Stimulated activated CD4-positive, alpha-beta T cell treated with anti-CD3 and anti-CD28 coated beads, Interleukin-4, amount 100 ng/mL, for 1 hour (primary cell): Measurements from ENCODE around the gene C16orf90.
A peak's percentile ranks its signal among the peaks of the same experiment; 100 is the strongest.
"Not testable (repeated sequence)": the region's sequence is repeated elsewhere in the genome, so short reads cannot be mapped to it uniquely, and the experiment has no call there.

Source experiments
- DNase-seq: peaks from one replicate; pipeline ENCODE4 v3.0.0-alpha.2; 2020

The C16orf90 gene

DNA sequence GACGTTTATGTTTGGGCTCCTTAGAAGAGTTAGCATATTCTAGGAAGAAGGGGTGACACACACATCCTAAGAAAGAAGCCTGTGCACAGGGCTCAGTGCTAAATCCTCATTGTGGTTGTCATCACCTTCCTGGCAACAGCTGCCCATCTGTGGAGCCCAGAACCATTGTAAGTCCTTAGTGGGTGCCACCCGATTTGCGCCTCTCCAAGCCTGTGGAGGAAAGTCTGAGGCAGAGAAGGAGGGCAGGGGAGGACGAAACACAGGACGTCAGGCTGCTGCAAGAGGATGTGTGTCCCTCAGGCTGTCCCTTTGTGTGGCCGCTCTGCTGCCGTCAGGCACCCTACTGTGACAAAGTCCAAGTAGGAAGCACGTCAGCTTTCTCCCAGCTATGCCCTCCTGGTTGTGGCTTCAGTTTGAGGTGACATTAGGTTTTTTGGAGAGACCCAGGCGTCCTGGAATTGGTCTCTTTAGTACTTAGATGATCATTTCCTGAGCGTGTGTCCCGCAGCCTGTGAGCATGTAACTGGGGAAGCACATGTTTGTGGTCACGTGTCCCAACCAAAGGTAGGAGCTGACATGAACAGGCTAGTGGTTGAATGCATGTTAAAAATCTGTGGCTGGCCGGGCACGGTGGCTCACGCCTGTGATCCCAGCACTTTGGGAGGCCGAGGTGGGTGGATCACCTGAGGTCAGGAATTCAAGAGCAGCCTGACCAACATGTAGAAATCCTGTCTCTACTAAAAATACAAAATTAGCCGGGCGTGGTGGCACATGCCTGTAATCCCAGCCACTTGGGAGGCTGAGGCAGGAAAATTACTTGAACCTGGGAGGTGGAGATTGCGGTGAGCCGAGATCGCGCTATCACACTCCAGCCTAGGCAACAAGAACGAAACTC is 16.2 kb upstream of the C16orf90 start:
- no peak for DNase-seq

DNA sequence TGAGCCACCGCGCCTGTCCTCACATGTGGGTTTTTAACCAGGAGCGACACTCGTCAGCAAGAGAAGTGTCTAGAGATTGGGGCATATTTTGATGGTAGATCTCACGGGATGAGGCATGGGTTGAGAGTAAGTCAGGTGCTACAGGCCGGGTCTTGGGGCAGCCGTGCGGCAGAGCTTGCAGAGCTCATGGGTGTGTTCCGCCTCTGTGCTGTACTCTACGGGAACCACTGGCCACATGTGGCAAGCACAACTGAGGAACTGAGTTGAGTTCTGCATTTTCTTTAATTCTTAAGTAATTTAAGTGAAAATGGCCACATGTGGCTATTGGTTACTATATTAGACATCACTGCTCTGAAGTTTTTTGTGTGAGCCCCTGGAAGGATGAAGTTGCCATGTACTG is 15.1 kb upstream of the C16orf90 start:
- no peak for DNase-seq

DNA sequence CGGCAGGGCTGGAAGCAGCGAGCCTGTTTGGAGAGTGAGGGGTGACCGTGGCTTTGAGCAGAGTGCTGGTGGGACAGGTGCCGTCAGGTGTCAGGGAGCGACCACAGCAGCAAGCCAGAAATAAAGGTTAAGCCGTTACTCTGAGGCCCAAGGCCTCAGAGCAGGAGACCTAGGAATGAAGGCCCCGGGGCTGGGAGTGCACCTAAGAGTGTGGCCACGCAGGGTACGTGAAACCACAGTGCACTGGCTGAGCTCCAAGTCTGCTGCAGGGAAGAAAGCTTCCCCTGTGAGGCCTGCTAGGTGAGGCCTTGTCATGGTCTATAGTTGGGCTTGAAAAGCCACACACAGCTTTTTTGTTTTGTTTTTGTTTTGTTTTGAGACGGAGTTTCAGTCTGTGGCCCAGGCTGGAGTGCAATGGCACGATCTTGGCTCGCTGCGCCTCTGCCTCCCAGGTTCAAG is 14.2 kb upstream of the C16orf90 start:
- peak; percentile 53 for DNase-seq

DNA sequence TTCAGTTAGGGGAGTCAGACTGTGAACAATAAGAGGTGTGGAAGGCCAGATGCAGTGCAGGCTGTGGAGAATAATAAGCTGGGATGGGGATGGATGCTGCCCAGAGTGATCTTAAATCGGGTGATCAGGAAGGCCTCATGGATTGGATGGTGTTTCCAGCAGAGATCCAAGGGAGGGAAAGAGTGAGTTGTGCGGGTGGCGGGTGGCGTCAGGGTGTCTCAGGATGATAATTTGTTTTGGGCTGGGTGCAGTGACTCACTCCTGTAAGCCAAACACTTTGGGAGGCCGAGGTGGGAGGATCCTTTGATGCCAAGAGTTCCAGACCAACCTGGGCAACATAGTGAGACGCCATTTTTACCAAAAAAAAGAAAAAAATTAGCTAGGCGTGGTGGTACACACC is 13.4 kb upstream of the C16orf90 start:
- DNase-seq = no peak

DNA sequence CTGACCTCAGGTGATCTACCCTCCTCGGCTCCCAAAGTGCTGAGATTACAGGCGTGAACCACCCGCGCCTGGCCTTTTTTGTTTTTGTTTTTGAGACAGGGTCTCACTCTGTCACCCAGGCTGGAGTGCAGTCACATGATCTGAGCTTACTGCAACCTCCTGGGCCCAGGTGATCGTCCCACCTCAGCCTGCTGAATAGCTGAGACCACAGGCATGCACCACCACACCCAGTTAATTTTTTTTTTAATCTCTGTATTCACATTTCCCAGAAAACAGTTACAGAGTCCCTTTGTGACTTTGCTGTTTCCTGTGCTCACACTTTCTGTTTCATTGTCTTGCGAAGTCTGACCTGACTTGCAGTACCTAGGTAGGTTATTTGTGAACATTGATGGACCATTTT is 8.2 kb upstream of the C16orf90 start:
- DNase-seq = peak; percentile 36

DNA sequence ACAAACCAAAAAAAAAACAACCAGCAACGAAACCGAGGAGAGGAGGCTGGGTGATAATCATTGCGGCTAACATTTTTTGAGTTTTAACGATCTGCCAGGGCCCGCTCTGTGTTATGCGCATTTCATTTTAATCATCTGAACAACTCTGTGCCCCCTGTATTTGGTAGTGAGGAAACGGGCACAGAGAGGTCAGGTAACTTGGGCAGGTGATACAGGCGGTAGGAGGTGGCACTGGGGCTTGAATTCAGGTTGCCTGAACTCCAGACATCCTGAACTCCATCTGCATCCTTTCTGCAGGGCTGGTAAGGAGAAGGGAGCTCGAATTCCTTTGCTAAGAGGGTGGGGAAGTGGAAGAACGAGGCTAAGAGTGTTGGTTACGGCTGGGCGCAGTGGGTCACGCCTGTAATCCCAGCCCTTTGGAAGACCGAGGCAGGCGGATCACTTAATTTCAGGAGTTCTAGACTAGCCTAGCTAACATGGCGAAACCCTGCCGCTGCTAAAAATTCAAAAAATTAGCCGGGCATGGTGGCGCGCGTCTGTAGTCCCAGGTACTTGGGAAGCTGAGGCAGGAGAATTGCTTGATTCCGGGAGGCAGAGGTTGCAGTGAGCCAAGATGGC is 6.6 kb upstream of the C16orf90 start:
- DNase-seq = no peak

DNA sequence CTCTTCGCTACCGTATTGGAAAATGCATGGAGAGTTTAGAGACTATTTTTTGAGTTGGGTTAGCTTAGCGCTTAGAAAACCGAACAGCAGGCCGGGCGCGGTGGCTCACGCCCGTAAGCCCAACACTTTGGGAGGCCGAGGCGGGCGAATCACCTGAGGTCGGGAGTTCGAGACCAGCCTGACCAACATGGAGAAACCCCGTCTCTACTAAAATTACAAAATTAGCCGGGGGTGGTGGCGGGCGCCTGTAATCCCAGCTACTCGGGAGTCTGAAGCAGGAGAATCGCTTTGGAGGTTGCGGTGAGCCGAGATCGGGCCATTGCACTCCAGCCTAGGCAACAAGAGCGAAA is 6.1 kb upstream of the C16orf90 start:
- not testable (repeated sequence) for DNase-seq

DNA sequence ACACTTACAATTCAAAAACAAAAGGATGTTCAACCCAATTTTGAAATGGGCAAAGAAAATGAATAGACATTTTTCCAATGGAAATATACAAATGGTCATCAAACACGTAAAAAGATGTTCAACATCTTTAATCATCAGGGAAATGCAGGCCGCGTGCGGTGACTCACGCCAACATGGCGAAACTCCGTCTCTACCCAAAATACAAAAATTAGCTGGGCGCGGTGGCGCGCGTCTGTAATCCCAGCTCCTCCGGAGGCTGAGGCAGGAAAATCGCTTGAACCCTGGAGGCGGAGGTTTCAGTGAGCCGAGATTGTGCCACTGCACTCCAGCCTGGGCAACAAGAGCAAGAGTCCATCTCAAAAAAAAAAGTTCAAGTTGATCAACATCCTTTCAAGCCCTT is 3.7 kb upstream of the C16orf90 start:
- no peak for DNase-seq

DNA sequence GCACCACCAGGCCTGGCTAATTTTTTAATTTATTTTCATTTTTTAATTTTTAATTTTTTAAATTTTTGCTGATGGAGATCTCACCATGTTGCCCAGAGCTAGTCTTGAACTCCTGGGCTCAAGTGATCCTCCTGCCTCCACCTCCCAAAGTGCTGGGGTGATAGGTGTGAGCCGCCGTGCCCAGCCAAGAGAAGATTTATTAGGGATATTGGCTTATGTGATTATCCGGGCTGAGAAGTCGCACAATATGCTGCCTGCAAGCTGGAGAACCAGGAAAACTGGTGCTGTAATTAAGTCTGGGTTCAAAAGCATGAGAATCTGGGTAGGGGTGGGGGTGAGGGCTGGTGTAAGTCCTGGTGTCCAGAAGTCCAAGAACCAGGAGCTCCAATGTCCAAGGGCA is 2.5 kb upstream of the C16orf90 start:
- DNase-seq = no peak

DNA sequence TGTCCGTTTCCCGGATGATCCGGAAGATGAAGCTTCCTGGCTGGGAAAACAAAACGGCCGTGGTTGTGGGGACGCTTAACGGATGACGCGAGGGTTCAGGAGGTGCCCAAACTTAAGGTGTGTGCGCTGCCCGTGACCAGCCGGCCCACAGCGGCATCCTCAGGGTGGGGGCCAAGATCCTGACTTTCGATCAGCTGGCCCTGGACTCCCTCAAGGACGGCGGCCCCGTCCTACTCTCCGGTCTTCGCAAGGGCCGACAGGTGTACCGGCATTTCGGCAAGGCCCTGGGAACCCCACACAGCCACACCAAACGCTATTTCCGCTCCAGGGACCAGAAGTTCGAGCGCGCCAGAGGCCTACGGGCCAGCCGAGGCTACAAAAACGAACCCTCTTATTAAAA is 1.1 kb upstream of the C16orf90 start:
- DNase-seq = no peak

DNA sequence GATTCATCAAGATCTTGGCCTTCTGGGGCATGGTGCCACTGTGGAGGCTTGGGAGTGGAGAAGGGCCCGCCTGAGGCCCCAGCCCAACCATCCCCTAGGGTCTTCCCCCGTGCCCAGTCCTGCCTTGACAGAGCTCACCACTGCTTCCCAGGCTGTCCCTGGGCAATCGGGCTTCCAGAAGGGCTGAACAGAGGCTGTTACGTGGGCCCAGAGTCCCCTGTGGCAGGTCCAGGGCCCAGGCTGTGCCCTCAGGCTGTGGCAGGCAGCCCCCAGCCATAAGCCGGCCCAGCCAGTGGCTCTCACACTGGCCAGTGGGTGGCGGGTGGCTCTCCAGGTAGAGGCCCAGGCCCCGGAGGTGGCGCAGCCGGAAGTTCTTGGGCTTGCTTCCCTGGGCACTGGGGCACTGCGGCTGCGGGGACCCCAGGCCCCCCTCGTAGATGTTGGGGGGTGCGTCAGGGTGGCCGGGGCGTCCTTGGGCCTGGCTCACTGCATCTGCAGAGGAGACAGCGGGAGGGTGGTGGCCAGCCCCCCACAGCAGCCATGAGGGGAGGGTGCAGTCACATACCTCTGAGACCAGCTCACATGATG is 809 bp downstream of the C16orf90 start:
- no peak for DNase-seq

DNA sequence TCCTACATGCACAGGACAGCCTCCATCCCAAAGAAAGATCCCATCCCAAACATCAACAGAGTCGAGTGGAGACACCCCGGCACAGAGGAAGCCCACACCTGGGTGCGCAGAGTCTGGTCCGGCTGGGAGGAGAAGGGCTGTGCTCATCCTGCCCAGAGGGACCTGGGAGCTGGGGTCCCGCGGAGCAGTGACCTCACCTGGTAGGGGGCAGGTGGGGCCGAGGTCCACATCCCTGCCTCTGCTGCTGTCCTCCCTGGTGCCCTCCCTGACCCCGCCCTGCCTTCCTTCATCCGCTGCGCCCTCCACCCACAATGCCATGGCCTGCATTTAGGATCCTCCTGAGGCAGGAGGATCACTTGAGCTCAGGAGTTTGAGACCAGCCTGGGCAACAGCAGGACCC is 2.9 kb downstream of the C16orf90 start:
- no peak for DNase-seq

DNA sequence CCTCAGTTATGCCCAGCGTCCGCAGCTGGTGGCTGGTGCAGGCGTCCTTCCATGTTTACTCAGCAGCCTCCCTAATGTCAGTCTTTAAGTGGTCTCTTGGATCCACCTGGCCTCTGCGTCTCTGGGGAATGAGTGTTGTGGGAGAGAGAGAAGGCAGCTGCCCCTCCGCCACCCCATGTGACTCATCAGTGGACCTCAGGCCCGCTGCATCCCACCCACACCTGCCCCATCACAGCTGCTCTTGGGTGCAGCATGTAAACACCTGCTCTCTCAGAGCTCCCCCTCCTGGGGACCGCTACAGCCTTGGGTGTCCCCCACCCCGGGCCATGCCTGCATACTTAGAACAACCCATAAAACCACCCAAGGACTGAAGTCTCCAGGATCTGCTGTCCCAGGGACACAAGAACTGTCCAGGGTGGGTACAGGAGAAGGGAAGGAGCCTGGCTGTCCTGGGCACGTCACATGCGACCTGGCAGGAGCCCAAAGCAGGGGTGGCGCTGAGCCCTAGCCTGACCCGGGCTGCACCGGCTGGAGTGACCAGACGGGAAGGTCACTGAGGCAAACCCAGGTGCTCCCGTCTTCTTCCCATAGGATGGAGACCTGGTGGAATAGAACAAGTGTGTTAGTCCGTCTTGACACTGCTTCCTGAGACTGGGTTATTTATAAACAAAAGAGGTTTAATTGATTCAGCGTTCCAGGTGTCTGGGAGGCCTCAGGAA is 4.2 kb downstream of the C16orf90 start:
- DNase-seq = no peak

DNA sequence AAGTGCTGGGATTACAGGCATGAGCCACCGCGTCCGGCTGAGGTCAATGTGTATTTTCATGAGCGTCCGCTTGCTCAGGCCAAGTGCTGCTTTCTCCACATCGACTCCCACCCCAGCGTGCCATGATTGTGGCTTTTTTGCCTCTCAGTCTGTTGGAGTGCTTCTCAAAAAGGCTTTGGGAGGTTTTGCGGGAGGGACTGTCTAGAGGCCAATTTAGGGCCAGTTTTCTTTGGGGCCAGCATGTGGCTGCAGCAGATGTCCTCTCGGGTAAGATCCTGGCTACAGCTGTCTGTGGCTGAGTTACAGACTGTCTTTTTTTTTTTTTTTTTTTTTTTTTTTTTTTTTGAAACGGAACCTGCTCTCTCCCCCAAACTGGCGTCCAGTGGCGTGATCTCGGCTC is 6.5 kb downstream of the C16orf90 start:
- DNase-seq = no peak

DNA sequence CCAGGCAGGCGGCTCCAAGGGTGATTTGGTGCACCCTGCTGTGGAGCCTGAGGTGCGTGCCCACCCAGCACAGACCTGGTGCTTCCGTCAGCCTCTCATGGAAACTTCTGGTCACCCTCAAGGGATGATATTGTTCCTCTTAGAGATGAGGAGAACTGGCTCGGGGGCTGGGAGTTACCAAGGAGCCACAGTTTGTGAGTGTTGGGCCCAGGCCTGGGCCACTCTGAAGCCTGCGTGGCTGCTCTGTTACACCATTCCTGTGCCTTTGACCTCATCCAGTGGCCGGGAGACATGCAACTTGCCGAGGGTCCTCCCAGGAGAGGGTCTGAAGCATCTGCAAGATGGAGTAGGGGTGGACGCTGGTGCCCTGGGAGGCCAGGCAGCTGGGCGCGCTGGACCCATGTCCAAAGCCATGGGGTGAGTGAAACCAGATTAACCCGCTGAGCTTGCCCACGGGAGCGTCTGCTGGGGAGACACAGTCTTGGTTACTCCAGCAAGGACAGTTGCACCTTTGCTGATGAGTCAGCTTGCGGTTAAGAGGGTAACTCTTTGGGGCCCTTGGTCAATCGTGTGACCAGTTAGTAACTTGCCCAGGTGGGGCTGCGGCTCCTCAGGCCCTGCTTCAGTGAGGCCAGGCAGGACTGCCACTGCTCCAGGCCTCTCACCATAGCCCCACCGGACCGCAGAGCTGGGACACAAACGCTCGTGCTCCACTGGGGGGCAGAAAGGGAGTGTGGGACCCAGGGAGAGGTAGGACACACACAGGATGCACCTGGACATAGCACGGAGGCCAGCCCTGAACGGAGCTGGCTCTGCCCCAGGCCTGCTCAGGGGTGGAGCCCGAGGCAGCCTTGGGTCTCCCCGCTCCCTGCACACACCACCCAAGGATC is 7.5 kb downstream of the C16orf90 start:
- DNase-seq = no peak

DNA sequence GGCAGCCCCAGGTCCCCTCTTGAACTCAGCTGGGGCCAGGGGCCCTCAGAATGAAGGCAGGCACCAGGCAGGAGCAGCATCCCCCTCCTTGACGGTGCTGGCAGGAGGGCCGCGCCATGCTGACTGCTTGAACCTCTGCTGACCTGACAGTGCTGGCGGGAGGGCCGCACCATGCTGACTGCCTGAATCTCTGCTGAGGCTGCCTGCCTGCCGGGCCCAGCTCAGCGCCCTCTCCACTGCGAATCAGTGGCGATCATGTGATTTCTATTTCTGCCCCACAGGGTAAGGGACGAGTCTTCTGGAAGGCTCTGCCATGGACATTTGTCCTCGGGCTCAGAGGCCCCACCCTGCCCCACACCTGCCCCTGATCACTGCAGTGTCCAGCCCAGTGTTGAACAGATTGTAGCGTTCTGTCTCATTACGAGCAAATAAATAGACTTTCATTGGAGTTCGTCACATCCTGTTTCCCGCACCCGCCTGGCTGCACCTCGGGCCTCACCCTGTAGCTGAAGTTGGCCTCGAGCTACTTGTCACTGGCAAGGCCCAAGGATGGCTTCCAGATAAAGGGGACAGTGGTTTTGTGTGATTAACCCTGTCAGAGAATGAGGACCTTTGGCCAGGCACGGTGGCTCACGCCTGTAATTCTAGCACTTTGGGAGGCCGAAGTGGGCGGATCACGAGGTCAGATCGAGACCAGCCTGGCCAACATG is 8.6 kb downstream of the C16orf90 start:
- DNase-seq = no peak

DNA sequence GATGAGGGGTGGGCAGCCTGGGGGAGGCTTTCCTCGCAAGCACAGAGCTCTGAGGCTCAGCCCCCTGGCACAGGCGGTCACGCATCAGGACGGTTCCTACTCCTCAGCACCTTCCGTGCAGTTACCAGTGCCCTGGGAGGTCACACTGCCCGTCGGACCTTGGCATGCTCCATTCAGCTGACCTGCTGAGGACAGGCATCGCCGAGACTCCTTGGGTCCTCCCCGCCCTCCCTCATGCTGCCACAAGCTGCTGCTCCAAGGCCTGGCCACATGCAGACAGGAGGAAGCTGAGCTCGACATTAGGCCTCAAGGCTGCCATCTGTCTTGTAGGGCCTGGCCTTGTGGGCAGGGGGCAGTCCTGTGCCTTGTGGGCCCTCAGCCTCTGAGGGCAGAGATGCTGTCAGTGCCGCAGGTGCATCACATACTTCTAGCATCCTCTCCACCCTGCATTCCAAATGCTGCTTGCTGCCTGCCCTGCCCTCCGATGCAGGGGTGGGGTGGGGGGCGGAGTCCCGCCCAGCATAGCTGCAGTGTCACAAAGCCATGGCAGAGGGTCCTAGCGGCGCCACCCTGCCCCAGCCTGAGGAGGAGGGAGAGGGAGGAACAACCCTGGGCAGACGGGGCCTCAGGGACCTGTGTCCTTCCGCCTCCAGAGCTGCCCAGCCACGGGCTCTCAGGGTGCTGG is 9.3 kb downstream of the C16orf90 start:
- DNase-seq = no peak

DNA sequence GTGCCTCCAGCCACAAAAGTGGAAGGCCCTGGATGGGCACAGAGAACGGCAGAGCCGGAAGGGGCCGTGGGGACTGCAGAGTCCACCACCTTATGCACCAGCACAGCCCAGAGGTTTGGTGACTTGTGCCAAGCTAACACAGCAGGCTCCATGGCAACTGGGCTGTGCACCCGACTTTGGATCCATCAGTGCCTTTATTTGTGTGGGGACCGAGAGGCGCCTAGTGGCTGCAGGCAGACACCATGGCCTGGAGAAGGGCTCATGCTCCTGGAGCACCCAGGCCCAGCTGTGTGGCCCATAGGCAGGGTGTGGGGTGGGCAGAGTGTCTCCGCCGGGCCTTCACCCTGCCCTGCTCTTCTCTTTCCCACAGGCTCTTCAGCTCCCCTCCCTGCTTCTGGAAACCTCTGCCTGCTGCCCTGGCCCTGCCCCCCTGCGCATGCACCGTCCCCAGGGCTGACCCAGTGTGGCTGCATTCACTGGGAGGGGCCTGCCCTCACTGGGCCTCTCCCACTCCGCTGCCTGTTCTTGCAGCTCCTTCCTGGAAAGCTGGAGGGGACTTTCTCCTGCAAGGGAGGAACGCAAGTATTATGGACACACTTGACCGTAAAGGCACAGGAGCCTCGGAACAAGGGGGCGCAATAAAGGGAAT is 10.1 kb downstream of the C16orf90 start:
- DNase-seq = no peak

DNA sequence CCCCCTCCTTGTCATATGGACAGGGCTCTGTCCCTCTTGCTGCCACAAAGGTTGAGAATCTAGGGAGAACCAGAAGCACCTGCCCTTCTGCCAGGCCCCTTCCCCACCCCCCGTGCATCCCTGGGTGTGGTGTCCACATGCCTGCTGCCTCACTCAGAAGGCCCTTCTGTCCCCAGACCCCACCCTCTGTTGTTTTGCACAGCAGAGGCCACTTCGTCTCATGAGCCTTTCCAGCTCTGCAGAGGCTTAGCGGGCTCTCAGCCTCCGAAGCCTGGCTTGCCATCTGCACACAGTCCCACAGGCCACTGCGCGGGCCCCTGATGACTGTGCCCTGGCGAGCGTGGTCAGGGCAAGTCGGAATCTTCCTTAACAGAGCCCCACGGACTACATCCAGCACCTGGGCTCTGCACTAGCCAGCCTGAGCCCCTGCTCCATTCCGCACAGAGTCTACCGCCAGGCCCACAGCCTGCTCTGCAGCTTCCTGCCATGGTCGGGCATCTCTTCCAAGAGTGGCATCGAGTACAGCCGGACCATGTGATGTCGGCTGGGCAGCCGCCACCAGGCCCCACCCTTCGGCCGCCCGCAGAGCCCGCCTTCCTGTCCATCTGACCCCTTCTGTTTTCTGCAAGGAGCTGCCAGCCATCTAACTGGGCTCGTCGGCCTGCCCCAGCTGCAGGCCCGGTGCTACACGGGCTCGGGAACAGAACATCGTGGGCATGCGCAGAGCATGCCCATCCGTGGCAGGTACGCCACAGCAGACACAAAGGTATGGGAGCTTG is 10.8 kb downstream of the C16orf90 start:
- DNase-seq = no peak
